Measurements from ENCODE around the gene IRAG1. TPM values are rescaled to one million over a fixed set of nuclear protein-coding genes. Genes with fewer than 3 reads are reported as not detected.

Gene IRAG1
- polyA plus RNA-seq, 2 donors, result 5.7 to 8.6 TPM

GRCh38 chr11:10670099-10670498 is 23.5 kb downstream of the IRAG1 start:
- no peak overlapping the region for H3K27ac ChIP-seq (ENCODE audit: low read depth in 2 of 2, low read length in 1 of 2)
- WGBS, 2 donors, result 63 to 65% methylated on average over 4 of the region's 4 CpGs
- no peaks in the 10 kb centered on the region for H3K36me3 ChIP-seq (ENCODE audit: control insufficient read depth in 2 of 2, insufficient read depth in 2 of 2, low read length in 1 of 2)
- H3K4me1 ChIP-seq (ENCODE audit: control insufficient read depth in 2 of 2, insufficient read depth in 2 of 2, low read length in 1 of 2), result peaks cover 0 to 3% of the 10 kb centered on the region in 2 donors
- no peaks in the 10 kb centered on the region for H3K27me3 ChIP-seq (ENCODE audit: control insufficient read depth in 1 of 2, insufficient read depth in 2 of 2, low read length in 2 of 2)
- H3K4me3 ChIP-seq (ENCODE audit: low read depth in 1 of 2, low read length in 2 of 2), result no peak overlapping the region
- no peaks in the 10 kb centered on the region for H3K9me3 ChIP-seq (ENCODE audit: control insufficient read depth in 2 of 2, insufficient read depth in 1 of 2, low read depth in 1 of 2, low read length in 1 of 2)

GRCh38 chr11:10669258-10670033 is 24.1 kb downstream of the IRAG1 start:
- Histone ChIP-seq H3K27ac (ENCODE audit: low read depth in 2 of 2, low read length in 1 of 2) (peak overlapping the region in 1 of 2 donors; percentile 24), H3K9me3 (ENCODE audit: control insufficient read depth in 2 of 2, insufficient read depth in 1 of 2, low read depth in 1 of 2, low read length in 1 of 2) (no peaks in the 10 kb centered on the region), H3K27me3 (ENCODE audit: control insufficient read depth in 1 of 2, insufficient read depth in 2 of 2, low read length in 2 of 2) (no peaks in the 10 kb centered on the region), H3K4me1 (ENCODE audit: control insufficient read depth in 2 of 2, insufficient read depth in 2 of 2, low read length in 1 of 2) (peaks cover 0 to 3% of the 10 kb centered on the region in 2 donors), H3K36me3 (ENCODE audit: control insufficient read depth in 2 of 2, insufficient read depth in 2 of 2, low read length in 1 of 2) (no peaks in the 10 kb centered on the region), H3K4me3 (ENCODE audit: low read depth in 1 of 2, low read length in 2 of 2) (no peak overlapping the region)
- 40 to 51% methylated on average over 5 of the region's 5 CpGs for WGBS, 2 donors

GRCh38 chr11:10667521-10667885 is 26.1 kb downstream of the IRAG1 start:
- Histone ChIP-seq H3K27ac (ENCODE audit: low read depth in 2 of 2, low read length in 1 of 2) (peak overlapping the region in 1 of 2 donors; percentile 27), H3K36me3 (ENCODE audit: control insufficient read depth in 2 of 2, insufficient read depth in 2 of 2, low read length in 1 of 2) (no peaks in the 10 kb centered on the region), H3K9me3 (ENCODE audit: control insufficient read depth in 2 of 2, insufficient read depth in 1 of 2, low read depth in 1 of 2, low read length in 1 of 2) (no peaks in the 10 kb centered on the region), H3K4me3 (ENCODE audit: low read depth in 1 of 2, low read length in 2 of 2) (no peak overlapping the region), H3K4me1 (ENCODE audit: control insufficient read depth in 2 of 2, insufficient read depth in 2 of 2, low read length in 1 of 2) (peaks cover 0 to 3% of the 10 kb centered on the region in 2 donors), H3K27me3 (ENCODE audit: control insufficient read depth in 1 of 2, insufficient read depth in 2 of 2, low read length in 2 of 2) (no peaks in the 10 kb centered on the region)
- 41 to 52% methylated on average over 2 of the region's 2 CpGs for WGBS, 2 donors

- Histone ChIP-seq H3K4me1 (ENCODE audit: control insufficient read depth in 2 of 2, insufficient read depth in 2 of 2, low read length in 1 of 2) (peaks cover 0 to 3% of the 10 kb centered on the region in 2 donors), H3K27me3 (ENCODE audit: control insufficient read depth in 1 of 2, insufficient read depth in 2 of 2, low read length in 2 of 2) (no peaks in the 10 kb centered on the region), H3K36me3 (ENCODE audit: control insufficient read depth in 2 of 2, insufficient read depth in 2 of 2, low read length in 1 of 2) (no peaks in the 10 kb centered on the region), H3K4me3 (ENCODE audit: low read depth in 1 of 2, low read length in 2 of 2) (no peak overlapping the region), H3K9me3 (ENCODE audit: control insufficient read depth in 2 of 2, insufficient read depth in 1 of 2, low read depth in 1 of 2, low read length in 1 of 2) (no peaks in the 10 kb centered on the region), H3K27ac (ENCODE audit: low read depth in 2 of 2, low read length in 1 of 2) (peak overlapping the region; percentile 7 to 50)
- 54% methylated on average over 6 of the region's 6 CpGs for WGBS, 2 donors
Observed at GRCh38 chr11:10666556-10667520, 26.7 kb downstream of the IRAG1 start.

- H3K4me1 ChIP-seq (ENCODE audit: control insufficient read depth in 2 of 2, insufficient read depth in 2 of 2, low read length in 1 of 2), result peaks cover 0 to 3% of the 10 kb centered on the region in 2 donors
- no peaks in the 10 kb centered on the region for H3K36me3 ChIP-seq (ENCODE audit: control insufficient read depth in 2 of 2, insufficient read depth in 2 of 2, low read length in 1 of 2)
- H3K4me3 ChIP-seq (ENCODE audit: low read depth in 1 of 2, low read length in 2 of 2), result no peak overlapping the region
- H3K9me3 ChIP-seq (ENCODE audit: control insufficient read depth in 2 of 2, insufficient read depth in 1 of 2, low read depth in 1 of 2, low read length in 1 of 2), result no peaks in the 10 kb centered on the region
- H3K27me3 ChIP-seq (ENCODE audit: control insufficient read depth in 1 of 2, insufficient read depth in 2 of 2, low read length in 2 of 2), result no peaks in the 10 kb centered on the region
- 79 to 92% methylated on average over 1 of the region's 1 CpG for WGBS, 2 donors
- H3K27ac ChIP-seq (ENCODE audit: low read depth in 2 of 2, low read length in 1 of 2), result peak overlapping the region; percentile 27 to 50
Observed at GRCh38 chr11:10664496-10664895, 29.1 kb downstream of the IRAG1 start.

GRCh38 chr11:10663990-10664389 is 29.6 kb downstream of the IRAG1 start:
- no peaks in the 10 kb centered on the region for H3K36me3 ChIP-seq (ENCODE audit: control insufficient read depth in 2 of 2, insufficient read depth in 2 of 2, low read length in 1 of 2)
- H3K4me1 ChIP-seq (ENCODE audit: control insufficient read depth in 2 of 2, insufficient read depth in 2 of 2, low read length in 1 of 2), result peaks cover 5 to 8% of the 10 kb centered on the region in 2 donors
- no peak overlapping the region for H3K4me3 ChIP-seq (ENCODE audit: low read depth in 1 of 2, low read length in 2 of 2)
- 68 to 72% methylated on average over 6 of the region's 6 CpGs for WGBS, 2 donors
- H3K9me3 ChIP-seq (ENCODE audit: control insufficient read depth in 2 of 2, insufficient read depth in 1 of 2, low read depth in 1 of 2, low read length in 1 of 2), result no peaks in the 10 kb centered on the region
- no peaks in the 10 kb centered on the region for H3K27me3 ChIP-seq (ENCODE audit: control insufficient read depth in 1 of 2, insufficient read depth in 2 of 2, low read length in 2 of 2)
- H3K27ac ChIP-seq (ENCODE audit: low read depth in 2 of 2, low read length in 1 of 2), result peak overlapping the region in 1 of 2 donors; percentile 27

GRCh38 chr11:10663365-10663764 is 30.2 kb downstream of the IRAG1 start:
- Histone ChIP-seq H3K27me3 (ENCODE audit: control insufficient read depth in 1 of 2, insufficient read depth in 2 of 2, low read length in 2 of 2) (no peaks in the 10 kb centered on the region), H3K4me1 (ENCODE audit: control insufficient read depth in 2 of 2, insufficient read depth in 2 of 2, low read length in 1 of 2) (peaks cover 11 to 13% of the 10 kb centered on the region in 2 donors), H3K36me3 (ENCODE audit: control insufficient read depth in 2 of 2, insufficient read depth in 2 of 2, low read length in 1 of 2) (no peaks in the 10 kb centered on the region), H3K4me3 (ENCODE audit: low read depth in 1 of 2, low read length in 2 of 2) (no peak overlapping the region), H3K9me3 (ENCODE audit: control insufficient read depth in 2 of 2, insufficient read depth in 1 of 2, low read depth in 1 of 2, low read length in 1 of 2) (no peaks in the 10 kb centered on the region), H3K27ac (ENCODE audit: low read depth in 2 of 2, low read length in 1 of 2) (peak overlapping the region in 1 of 2 donors; percentile 27)

GRCh38 chr11:10660323-10660722 is 33.2 kb downstream of the IRAG1 start:
- no peaks in the 10 kb centered on the region for H3K36me3 ChIP-seq (ENCODE audit: control insufficient read depth in 2 of 2, insufficient read depth in 2 of 2, low read length in 1 of 2)
- H3K27ac ChIP-seq (ENCODE audit: low read depth in 2 of 2, low read length in 1 of 2), result peak overlapping the region; percentile 38 to 44
- peaks cover 15 to 26% of the 10 kb centered on the region in 2 donors for H3K4me1 ChIP-seq (ENCODE audit: control insufficient read depth in 2 of 2, insufficient read depth in 2 of 2, low read length in 1 of 2)
- H3K27me3 ChIP-seq (ENCODE audit: control insufficient read depth in 1 of 2, insufficient read depth in 2 of 2, low read length in 2 of 2), result no peaks in the 10 kb centered on the region
- no peaks in the 10 kb centered on the region for H3K9me3 ChIP-seq (ENCODE audit: control insufficient read depth in 2 of 2, insufficient read depth in 1 of 2, low read depth in 1 of 2, low read length in 1 of 2)
- no peak overlapping the region for H3K4me3 ChIP-seq (ENCODE audit: low read depth in 1 of 2, low read length in 2 of 2)
- 78 to 80% methylated on average over 2 of the region's 2 CpGs for WGBS, 2 donors

GRCh38 chr11:10659339-10660216 is 34.0 kb downstream of the IRAG1 start:
- Histone ChIP-seq H3K27me3 (ENCODE audit: control insufficient read depth in 1 of 2, insufficient read depth in 2 of 2, low read length in 2 of 2) (no peaks in the 10 kb centered on the region), H3K4me3 (ENCODE audit: low read depth in 1 of 2, low read length in 2 of 2) (no peak overlapping the region), H3K9me3 (ENCODE audit: control insufficient read depth in 2 of 2, insufficient read depth in 1 of 2, low read depth in 1 of 2, low read length in 1 of 2) (no peaks in the 10 kb centered on the region), H3K36me3 (ENCODE audit: control insufficient read depth in 2 of 2, insufficient read depth in 2 of 2, low read length in 1 of 2) (no peaks in the 10 kb centered on the region), H3K4me1 (ENCODE audit: control insufficient read depth in 2 of 2, insufficient read depth in 2 of 2, low read length in 1 of 2) (peaks cover 15 to 26% of the 10 kb centered on the region in 2 donors), H3K27ac (ENCODE audit: low read depth in 2 of 2, low read length in 1 of 2) (peak overlapping the region; percentile 85 to 96)
- WGBS, 2 donors, result 28 to 33% methylated on average over 13 of the region's 13 CpGs
